ENCODE data around the gene EXOSC1.

Gene EXOSC1, protein sequence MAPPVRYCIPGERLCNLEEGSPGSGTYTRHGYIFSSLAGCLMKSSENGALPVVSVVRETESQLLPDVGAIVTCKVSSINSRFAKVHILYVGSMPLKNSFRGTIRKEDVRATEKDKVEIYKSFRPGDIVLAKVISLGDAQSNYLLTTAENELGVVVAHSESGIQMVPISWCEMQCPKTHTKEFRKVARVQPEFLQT

DNA sequence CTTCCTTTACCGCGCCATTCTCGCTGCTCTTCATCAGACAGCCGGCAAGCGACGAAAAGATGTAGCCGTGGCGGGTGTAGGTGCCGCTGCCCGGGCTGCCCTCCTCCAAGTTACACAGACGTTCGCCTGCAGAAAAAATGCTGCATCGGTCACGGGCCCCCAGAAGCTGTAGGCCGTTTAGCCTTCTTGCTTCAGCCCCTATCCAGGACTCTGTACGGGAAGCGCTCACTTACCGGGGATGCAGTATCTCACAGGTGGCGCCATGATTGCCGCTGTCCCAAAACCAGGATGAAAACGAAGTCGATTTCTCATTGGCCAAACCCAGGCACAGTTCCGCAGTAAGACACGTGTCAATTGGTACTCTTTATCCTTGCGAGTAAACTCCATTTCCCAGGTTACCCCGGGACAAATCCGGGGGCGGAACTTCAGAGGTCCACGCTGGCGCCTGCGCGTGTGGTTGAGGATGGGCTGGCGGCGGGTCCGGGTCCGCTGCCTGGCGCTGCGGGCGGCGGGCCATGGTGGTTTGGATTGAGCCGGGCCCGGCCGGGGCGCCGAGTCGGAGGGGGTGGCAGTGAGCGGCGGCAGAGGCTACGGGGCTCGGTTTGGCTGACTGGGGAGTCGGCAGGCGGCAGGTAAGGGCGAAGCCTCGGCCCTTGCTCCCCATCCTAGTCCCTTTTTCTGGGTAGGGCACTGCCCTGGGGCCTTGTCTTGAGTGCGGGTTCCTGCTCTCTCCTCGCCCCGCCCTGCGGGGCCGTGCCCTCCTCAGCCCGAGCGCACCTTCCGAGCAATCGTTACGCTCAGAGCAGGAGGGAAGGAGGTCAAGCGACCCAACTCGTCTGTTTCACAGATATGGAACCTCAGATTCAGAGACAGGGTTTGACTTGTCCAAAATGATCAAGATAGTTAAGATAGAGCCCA, at the start of gene EXOSC1, which contains the start of gene ZDHHC16:
Gene EXOSC1 (minus strand): TSS at position 285 of the 918 bp plus-strand sequence. CDS start 21 bp downstream, at position 264.
Gene ZDHHC16 (plus strand): TSS at position 454 of the 918 bp plus-strand sequence. CDS start 5,501 bp downstream, outside the sequence.
- peak; percentile 98 for DNase-seq (ENCODE audit: low read depth)
- TF ChIP-seq, protein P1, sequence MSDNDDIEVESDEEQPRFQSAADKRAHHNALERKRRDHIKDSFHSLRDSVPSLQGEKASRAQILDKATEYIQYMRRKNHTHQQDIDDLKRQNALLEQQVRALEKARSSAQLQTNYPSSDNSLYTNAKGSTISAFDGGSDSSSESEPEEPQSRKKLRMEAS (IDR thresholded peaks at IDR 0.05; ENCODE audit: low read depth, low read length), result peak; percentile 99
- TF ChIP-seq MYC (IDR thresholded peaks at IDR 0.05; ENCODE audit: low read depth, low read length) (peak; percentile 88), POLR2A (IDR thresholded peaks at IDR 0.05; ENCODE audit: extremely low read depth, insufficient read length) (peak; percentile 83)
- TF ChIP-seq, protein P2, sequence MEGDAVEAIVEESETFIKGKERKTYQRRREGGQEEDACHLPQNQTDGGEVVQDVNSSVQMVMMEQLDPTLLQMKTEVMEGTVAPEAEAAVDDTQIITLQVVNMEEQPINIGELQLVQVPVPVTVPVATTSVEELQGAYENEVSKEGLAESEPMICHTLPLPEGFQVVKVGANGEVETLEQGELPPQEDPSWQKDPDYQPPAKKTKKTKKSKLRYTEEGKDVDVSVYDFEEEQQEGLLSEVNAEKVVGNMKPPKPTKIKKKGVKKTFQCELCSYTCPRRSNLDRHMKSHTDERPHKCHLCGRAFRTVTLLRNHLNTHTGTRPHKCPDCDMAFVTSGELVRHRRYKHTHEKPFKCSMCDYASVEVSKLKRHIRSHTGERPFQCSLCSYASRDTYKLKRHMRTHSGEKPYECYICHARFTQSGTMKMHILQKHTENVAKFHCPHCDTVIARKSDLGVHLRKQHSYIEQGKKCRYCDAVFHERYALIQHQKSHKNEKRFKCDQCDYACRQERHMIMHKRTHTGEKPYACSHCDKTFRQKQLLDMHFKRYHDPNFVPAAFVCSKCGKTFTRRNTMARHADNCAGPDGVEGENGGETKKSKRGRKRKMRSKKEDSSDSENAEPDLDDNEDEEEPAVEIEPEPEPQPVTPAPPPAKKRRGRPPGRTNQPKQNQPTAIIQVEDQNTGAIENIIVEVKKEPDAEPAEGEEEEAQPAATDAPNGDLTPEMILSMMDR (IDR thresholded peaks at IDR 0.05; ENCODE audit: low read depth, low read length), result no peak
- peak within 1 kb of the TSS; percentile 91 for H3K4me3 ChIP-seq (ENCODE audit: low read depth, low read length)

DNA sequence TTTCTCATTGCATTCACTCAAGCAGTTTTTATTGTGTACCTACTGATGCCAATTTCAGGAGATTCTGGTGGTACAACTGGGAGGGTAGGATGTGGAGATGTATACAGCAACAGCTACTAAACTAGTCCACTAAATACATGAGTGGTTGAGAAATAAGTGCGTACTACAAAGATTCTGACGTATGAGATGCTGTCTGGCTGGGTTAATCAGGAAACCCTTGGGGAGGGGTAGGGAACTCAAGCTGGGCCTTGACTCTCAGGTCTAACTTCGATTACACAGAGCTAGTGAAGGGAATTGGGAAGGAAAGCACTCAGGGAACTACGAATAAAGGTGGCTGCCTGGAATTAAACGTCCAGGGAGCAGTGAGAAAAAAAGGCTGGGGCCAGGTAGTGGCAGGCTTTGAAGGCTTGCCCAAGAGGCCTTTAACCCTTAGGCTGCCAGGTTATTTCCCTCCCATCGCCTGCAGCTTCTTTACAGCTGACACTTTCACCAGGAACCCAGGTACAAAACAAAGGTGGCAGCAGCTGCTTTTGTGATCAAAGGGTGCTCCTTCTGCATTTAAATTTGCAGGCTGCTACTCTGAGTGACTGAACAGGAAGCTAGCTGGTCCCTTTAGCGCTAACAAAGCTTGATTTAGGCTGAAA, 49.2 kb upstream of the EXOSC1 start:
- peak overlapping the region; percentile 2 for H3K4me3 ChIP-seq (ENCODE audit: low read depth, low read length)
- DNase-seq (ENCODE audit: low read depth), result no peak
- no peak for TF ChIP-seq MYC (IDR thresholded peaks at IDR 0.05; ENCODE audit: low read depth, low read length)

DNA sequence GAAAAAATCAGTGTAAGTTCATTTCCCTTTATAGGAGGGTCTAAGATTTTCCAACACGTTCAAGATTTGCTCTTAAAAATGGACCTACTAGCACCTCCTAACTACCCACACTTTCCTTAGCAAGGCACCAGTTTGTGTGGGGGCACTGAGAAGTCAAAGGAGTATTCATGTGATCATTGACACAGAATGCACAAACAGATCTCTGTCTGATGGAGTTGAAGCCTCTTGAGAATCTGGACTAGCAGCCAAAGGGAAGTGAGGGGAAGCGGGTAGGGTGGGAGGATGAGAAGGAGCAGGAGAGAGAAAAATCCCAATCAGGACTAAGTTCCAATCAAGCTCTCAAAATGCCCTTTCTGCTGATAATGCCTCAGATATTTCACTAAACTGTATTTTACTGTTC, 48.3 kb upstream of the EXOSC1 start:
- no peak for DNase-seq (ENCODE audit: low read depth)
- TF ChIP-seq MYC (IDR thresholded peaks at IDR 0.05; ENCODE audit: low read depth, low read length), result no peak

DNA sequence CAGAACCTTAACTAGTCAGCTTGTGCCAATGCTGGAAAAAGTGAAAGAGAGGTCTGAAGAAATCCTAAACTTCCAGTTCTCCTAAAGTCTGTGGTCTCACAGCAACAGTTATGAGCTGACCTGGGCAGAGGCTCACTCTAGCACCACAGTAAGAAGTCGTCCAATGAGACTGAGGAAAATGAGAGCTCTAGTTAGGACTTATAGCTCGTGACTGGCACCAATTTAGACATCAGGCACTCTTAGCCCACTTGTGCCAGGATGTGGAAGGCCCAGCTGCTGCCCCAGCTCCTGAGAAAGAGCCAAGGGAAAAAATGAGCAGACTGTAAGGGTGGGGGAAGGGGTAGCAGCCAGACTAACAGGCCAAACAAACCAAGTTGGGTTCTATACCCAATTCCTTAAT, 44.8 kb upstream of the EXOSC1 start:
- no peak overlapping the region for H3K4me3 ChIP-seq (ENCODE audit: low read depth, low read length)
- TF ChIP-seq, protein P2 (IDR thresholded peaks at IDR 0.05; ENCODE audit: low read depth, low read length), result no peak
- TF ChIP-seq POLR2A (IDR thresholded peaks at IDR 0.05; ENCODE audit: extremely low read depth, insufficient read length), result no peak
- TF ChIP-seq MYC (IDR thresholded peaks at IDR 0.05; ENCODE audit: low read depth, low read length), result no peak
- TF ChIP-seq, protein P1 (IDR thresholded peaks at IDR 0.05; ENCODE audit: low read depth, low read length), result no peak
- no peak for DNase-seq (ENCODE audit: low read depth)

More for the DNA sequence above, 48.3 kb upstream of the EXOSC1 start:
- no peak overlapping the region for H3K4me3 ChIP-seq (ENCODE audit: low read depth, low read length)

DNA sequence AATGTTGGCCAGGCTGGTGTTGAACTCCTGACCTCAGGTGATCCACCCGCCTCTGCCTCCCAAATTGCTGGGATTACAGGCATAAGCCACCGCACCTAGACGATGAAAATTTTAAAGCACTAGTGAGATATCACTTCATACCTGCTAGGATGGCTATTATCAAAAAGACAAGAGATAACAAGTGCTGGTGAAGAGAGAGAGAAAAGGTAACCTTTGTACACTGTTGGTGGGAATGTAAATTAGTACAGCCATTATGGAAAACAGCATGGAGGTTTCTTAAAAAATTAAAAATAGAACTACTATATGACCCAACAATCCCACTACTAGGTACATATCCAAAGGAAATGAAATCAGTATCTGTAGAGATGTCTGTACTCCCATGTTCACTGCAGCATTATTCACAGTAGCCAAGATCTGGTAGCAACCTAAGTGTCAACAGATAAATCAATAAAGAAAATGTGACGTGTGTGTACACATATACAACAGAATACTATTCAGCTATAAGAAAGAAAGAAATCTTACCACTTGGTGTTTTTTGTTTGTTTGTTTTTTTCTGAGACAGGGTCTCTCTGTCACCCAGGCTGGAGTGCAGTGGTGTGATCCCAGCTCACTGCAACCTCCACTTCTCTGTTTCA, 40.0 kb upstream of the EXOSC1 start:
- H3K4me3 ChIP-seq (ENCODE audit: low read depth, low read length), result no peak overlapping the region
- DNase-seq (ENCODE audit: low read depth), result no peak
- TF ChIP-seq, protein P1 (IDR thresholded peaks at IDR 0.05; ENCODE audit: low read depth, low read length), result no peak
- TF ChIP-seq MYC (IDR thresholded peaks at IDR 0.05; ENCODE audit: low read depth, low read length) (no peak), POLR2A (IDR thresholded peaks at IDR 0.05; ENCODE audit: extremely low read depth, insufficient read length) (no peak)
- TF ChIP-seq, protein P2 (IDR thresholded peaks at IDR 0.05; ENCODE audit: low read depth, low read length), result no peak

DNA sequence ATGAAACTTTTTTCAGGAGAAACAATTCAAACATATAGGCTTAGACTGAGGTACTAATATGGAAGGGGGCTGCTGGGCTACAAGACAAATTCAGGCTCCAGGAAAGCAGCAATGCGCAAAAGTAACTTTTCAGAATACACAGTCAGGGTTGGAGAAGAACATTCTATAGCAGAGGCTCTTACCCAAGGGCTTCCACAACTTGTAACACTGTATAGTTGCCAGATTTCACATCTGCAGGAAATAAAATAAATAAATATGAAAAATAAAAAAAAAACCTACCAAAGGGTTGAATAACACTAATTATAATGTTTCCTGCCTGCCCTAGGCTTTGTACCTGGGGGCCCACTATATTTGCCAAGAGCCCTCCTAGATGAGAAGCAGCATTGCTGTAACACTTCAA, 38.1 kb upstream of the EXOSC1 start:
- TF ChIP-seq MYC (IDR thresholded peaks at IDR 0.05; ENCODE audit: low read depth, low read length), result no peak
- TF ChIP-seq, protein P2 (IDR thresholded peaks at IDR 0.05; ENCODE audit: low read depth, low read length), result no peak
- TF ChIP-seq, protein P1 (IDR thresholded peaks at IDR 0.05; ENCODE audit: low read depth, low read length), result no peak
- TF ChIP-seq POLR2A (IDR thresholded peaks at IDR 0.05; ENCODE audit: extremely low read depth, insufficient read length), result no peak
- H3K4me3 ChIP-seq (ENCODE audit: low read depth, low read length), result no peak overlapping the region
- no peak for DNase-seq (ENCODE audit: low read depth)

All from NB4 (cell line).